ENCODE measurements around the gene ITGBL1. TPM values are rescaled to one million over a fixed set of nuclear protein-coding genes. Genes with fewer than 3 reads are reported as not detected.

ITGBL1 gene
- total RNA-seq, 2 donors from 2014 or later = not detected

GRCh38 chr13:101552286-101552685 lies 99.8 kb downstream of the ITGBL1 start:
- Mint-ChIP-seq H3K4me1 (no peaks in the 10 kb centered on the region), H3K9me3 (no peaks in the 10 kb centered on the region), H3K36me3 (ENCODE audit: low read depth) (no peaks in the 10 kb centered on the region), H3K27ac (no peak overlapping the region), H3K4me3 (no peak overlapping the region), H3K27me3 (ENCODE audit: insufficient read depth) (no peaks in the 10 kb centered on the region)
- no peak overlapping the region for H3K27ac ChIP-seq (ENCODE audit: low read depth, low read length)
- WGBS, 2 experiments (ENCODE audit: insufficient coverage in 1 of 2, insufficient read length in 1 of 2) = 85% methylated on average over 1 of the region's 1 CpG; no CpG with 5 or more reads in 1 of the 2 experiments
- no peaks in the 10 kb centered on the region for H3K9me3 ChIP-seq (ENCODE audit: control insufficient read depth, low read length)
- DNase-seq = no peak
- no peaks in the 10 kb centered on the region for H3K36me3 ChIP-seq (ENCODE audit: control insufficient read depth, insufficient read depth, low read length)
- no peaks in the 10 kb centered on the region for H3K27me3 ChIP-seq (ENCODE audit: control insufficient read depth, insufficient read depth, low read length, poor library complexity, severe bottlenecking)
- no peaks in the 10 kb centered on the region for H3K4me1 ChIP-seq (ENCODE audit: control insufficient read depth, insufficient read depth, low read length)
- no peak for TF ChIP-seq CTCF (conservative IDR thresholded peaks at IDR 0.05)
- no peak overlapping the region for H3K9ac ChIP-seq (ENCODE audit: extremely low read depth, low read length, poor library complexity, severe bottlenecking)
- no peak overlapping the region for H3K4me3 ChIP-seq (ENCODE audit: low read length)

GRCh38 chr13:101552786-101553185 lies 100.3 kb downstream of the ITGBL1 start:
- Histone ChIP-seq H3K27me3 (ENCODE audit: control insufficient read depth, insufficient read depth, low read length, poor library complexity, severe bottlenecking) (no peaks in the 10 kb centered on the region), H3K9me3 (ENCODE audit: control insufficient read depth, low read length) (no peaks in the 10 kb centered on the region), H3K9ac (ENCODE audit: extremely low read depth, low read length, poor library complexity, severe bottlenecking) (no peak overlapping the region), H3K4me1 (ENCODE audit: control insufficient read depth, insufficient read depth, low read length) (no peaks in the 10 kb centered on the region), H3K4me3 (ENCODE audit: low read length) (no peak overlapping the region), H3K36me3 (ENCODE audit: control insufficient read depth, insufficient read depth, low read length) (no peaks in the 10 kb centered on the region), H3K27ac (ENCODE audit: low read depth, low read length) (no peak overlapping the region)
- no peaks in the 10 kb centered on the region for H3K27me3 Mint-ChIP-seq (ENCODE audit: insufficient read depth)
- no peaks in the 10 kb centered on the region for H3K36me3 Mint-ChIP-seq (ENCODE audit: low read depth)
- H3K27ac Mint-ChIP-seq = no peak overlapping the region
- no peak for DNase-seq
- no peak overlapping the region for H3K4me3 Mint-ChIP-seq
- TF ChIP-seq CTCF (conservative IDR thresholded peaks at IDR 0.05) = no peak
- H3K9me3 Mint-ChIP-seq = no peaks in the 10 kb centered on the region
- H3K4me1 Mint-ChIP-seq = no peaks in the 10 kb centered on the region

GRCh38 chr13:101554420-101555125 lies 102.1 kb downstream of the ITGBL1 start:
- H3K9me3 ChIP-seq (ENCODE audit: control insufficient read depth, low read length) = no peaks in the 10 kb centered on the region
- no peak overlapping the region for H3K9ac ChIP-seq (ENCODE audit: extremely low read depth, low read length, poor library complexity, severe bottlenecking)
- no peaks in the 10 kb centered on the region for H3K4me1 ChIP-seq (ENCODE audit: control insufficient read depth, insufficient read depth, low read length)
- no peak overlapping the region for H3K4me3 ChIP-seq (ENCODE audit: low read length)
- no peak overlapping the region for H3K27ac ChIP-seq (ENCODE audit: low read depth, low read length)
- H3K4me1 Mint-ChIP-seq = no peaks in the 10 kb centered on the region
- H3K36me3 ChIP-seq (ENCODE audit: control insufficient read depth, insufficient read depth, low read length) = no peaks in the 10 kb centered on the region
- H3K27me3 ChIP-seq (ENCODE audit: control insufficient read depth, insufficient read depth, low read length, poor library complexity, severe bottlenecking) = no peaks in the 10 kb centered on the region
- WGBS, 2 experiments (ENCODE audit: insufficient coverage in 1 of 2, insufficient read length in 1 of 2) = 93 to 100% methylated on average over 1 to 2 of the region's 2 CpGs
- no peaks in the 10 kb centered on the region for H3K36me3 Mint-ChIP-seq (ENCODE audit: low read depth)
- H3K4me3 Mint-ChIP-seq = no peak overlapping the region
- no peak for TF ChIP-seq CTCF (conservative IDR thresholded peaks at IDR 0.05)
- no peak for DNase-seq
- H3K9me3 Mint-ChIP-seq = no peaks in the 10 kb centered on the region
- H3K27ac Mint-ChIP-seq = no peak overlapping the region
- H3K27me3 Mint-ChIP-seq (ENCODE audit: insufficient read depth) = no peaks in the 10 kb centered on the region

Measured in endodermal cell (in vitro differentiated cells).